ENCODE results near the gene PLA2G15.

DNA sequence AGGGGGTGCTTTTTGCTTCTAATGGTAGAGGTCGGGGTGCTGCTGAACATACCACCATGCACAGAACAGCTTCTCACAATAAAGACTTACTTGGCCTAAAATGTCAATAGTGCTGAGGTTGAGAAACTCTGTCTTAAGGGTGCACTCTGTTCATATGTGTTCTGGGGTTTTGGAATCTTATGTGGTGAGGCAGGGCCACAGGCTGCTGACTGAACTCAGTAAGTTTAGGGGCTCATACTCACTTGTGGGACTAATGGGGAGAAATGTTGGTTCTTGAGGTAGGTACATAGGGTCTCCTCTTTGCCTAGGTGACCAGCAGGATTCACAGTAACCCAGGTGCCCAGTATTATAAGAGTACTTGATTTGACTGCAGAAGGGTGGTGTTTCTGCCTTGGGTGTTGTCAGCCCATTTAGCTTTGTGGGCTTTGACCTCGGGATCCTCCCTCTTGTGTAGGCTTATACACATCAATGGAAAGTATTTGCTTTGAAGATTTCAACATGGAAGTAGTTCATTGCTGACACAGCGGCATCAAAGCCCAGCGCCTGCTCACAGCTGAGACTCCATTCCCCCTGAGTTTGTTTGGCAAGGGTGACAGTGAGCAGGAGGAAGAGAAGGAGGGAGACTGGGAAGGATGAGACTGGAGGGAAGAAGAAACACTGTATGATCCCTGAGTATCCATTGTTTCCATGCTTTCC, 36.3 kb downstream of the PLA2G15 start:
- no peak for TF ChIP-seq EZH2 (IDR thresholded peaks at IDR 0.05; ENCODE audit: borderline replicate concordance)
- TF ChIP-seq, protein P1, sequence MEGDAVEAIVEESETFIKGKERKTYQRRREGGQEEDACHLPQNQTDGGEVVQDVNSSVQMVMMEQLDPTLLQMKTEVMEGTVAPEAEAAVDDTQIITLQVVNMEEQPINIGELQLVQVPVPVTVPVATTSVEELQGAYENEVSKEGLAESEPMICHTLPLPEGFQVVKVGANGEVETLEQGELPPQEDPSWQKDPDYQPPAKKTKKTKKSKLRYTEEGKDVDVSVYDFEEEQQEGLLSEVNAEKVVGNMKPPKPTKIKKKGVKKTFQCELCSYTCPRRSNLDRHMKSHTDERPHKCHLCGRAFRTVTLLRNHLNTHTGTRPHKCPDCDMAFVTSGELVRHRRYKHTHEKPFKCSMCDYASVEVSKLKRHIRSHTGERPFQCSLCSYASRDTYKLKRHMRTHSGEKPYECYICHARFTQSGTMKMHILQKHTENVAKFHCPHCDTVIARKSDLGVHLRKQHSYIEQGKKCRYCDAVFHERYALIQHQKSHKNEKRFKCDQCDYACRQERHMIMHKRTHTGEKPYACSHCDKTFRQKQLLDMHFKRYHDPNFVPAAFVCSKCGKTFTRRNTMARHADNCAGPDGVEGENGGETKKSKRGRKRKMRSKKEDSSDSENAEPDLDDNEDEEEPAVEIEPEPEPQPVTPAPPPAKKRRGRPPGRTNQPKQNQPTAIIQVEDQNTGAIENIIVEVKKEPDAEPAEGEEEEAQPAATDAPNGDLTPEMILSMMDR (IDR thresholded peaks at IDR 0.05; ENCODE audit: poor library complexity), result no peak

All from hepatocyte (in vitro differentiated cells).